ENCODE data around the gene CAPN8. TPM values are rescaled to one million over a fixed set of nuclear protein-coding genes. Genes with fewer than 3 reads are reported as not detected.

The CAPN8 gene
- total RNA-seq, 1 donor, result not detected

- Histone ChIP-seq H3K79me2 (ENCODE audit: insufficient read depth, low read length) (peaks cover 20% of the 10 kb centered on the region), H3K4me3 (ENCODE audit: insufficient read depth, low read length) (no peak overlapping the region), H2AFZ (ENCODE audit: low read length) (no peak overlapping the region), H3K4me1 (ENCODE audit: insufficient read depth, low read length) (peaks cover 57% of the 10 kb centered on the region), H3K4me2 (ENCODE audit: insufficient read depth, low read length) (no peak overlapping the region), H3K27ac (ENCODE audit: low read depth, low read length) (no peak overlapping the region), H3K9me3 (ENCODE audit: low read depth, low read length) (no peaks in the 10 kb centered on the region), H3K27me3 (ENCODE audit: insufficient read depth, low read length) (no peaks in the 10 kb centered on the region), H4K20me1 (ENCODE audit: insufficient read depth, low read length) (peaks cover 3% of the 10 kb centered on the region), H3K36me3 (ENCODE audit: insufficient read depth, low read length) (no peaks in the 10 kb centered on the region)
- no peak for TF ChIP-seq CTCF (IDR thresholded peaks at IDR 0.05; ENCODE audit: extremely low read depth, low read depth, low read length)
- no peak for DNase-seq (ENCODE audit: insufficient read length, low spot score, missing footprints)
Observed at GRCh38 chr1:223708651-223709268, 43.3 kb upstream of the CAPN8 start.

GRCh38 chr1:223708001-223708359 is 42.5 kb upstream of the CAPN8 start:
- peak overlapping the region; percentile 5 for H2AFZ ChIP-seq (ENCODE audit: low read length)
- peaks cover 14% of the 10 kb centered on the region for H3K79me2 ChIP-seq (ENCODE audit: insufficient read depth, low read length)
- peak overlapping the region; percentile 3 for H3K4me3 ChIP-seq (ENCODE audit: insufficient read depth, low read length)
- H4K20me1 ChIP-seq (ENCODE audit: insufficient read depth, low read length), result no peaks in the 10 kb centered on the region
- no peaks in the 10 kb centered on the region for H3K27me3 ChIP-seq (ENCODE audit: insufficient read depth, low read length)
- H3K4me2 ChIP-seq (ENCODE audit: insufficient read depth, low read length), result peak overlapping the region; percentile 62
- no peaks in the 10 kb centered on the region for H3K9me3 ChIP-seq (ENCODE audit: low read depth, low read length)
- TF ChIP-seq CTCF (IDR thresholded peaks at IDR 0.05; ENCODE audit: extremely low read depth, low read depth, low read length), result no peak
- H3K4me1 ChIP-seq (ENCODE audit: insufficient read depth, low read length), result peaks cover 60% of the 10 kb centered on the region
- H3K36me3 ChIP-seq (ENCODE audit: insufficient read depth, low read length), result no peaks in the 10 kb centered on the region
- peak; percentile 37 for DNase-seq (ENCODE audit: insufficient read length, low spot score, missing footprints)
- peak overlapping the region; percentile 78 for H3K27ac ChIP-seq (ENCODE audit: low read depth, low read length)

- Histone ChIP-seq H4K20me1 (ENCODE audit: insufficient read depth, low read length) (no peaks in the 10 kb centered on the region), H3K4me1 (ENCODE audit: insufficient read depth, low read length) (peaks cover 65% of the 10 kb centered on the region), H3K9me3 (ENCODE audit: low read depth, low read length) (no peaks in the 10 kb centered on the region), H3K4me3 (ENCODE audit: insufficient read depth, low read length) (peak overlapping the region; percentile 3), H3K27ac (ENCODE audit: low read depth, low read length) (peak overlapping the region; percentile 78), H3K79me2 (ENCODE audit: insufficient read depth, low read length) (peaks cover 8% of the 10 kb centered on the region), H2AFZ (ENCODE audit: low read length) (peak overlapping the region; percentile 5), H3K27me3 (ENCODE audit: insufficient read depth, low read length) (no peaks in the 10 kb centered on the region), H3K4me2 (ENCODE audit: insufficient read depth, low read length) (peak overlapping the region; percentile 62), H3K36me3 (ENCODE audit: insufficient read depth, low read length) (no peaks in the 10 kb centered on the region)
- peak; percentile 97 for DNase-seq (ENCODE audit: insufficient read length, low spot score, missing footprints)
- no peak for TF ChIP-seq CTCF (IDR thresholded peaks at IDR 0.05; ENCODE audit: extremely low read depth, low read depth, low read length)
Observed at GRCh38 chr1:223707256-223708000, 41.9 kb upstream of the CAPN8 start.

All from osteoblast (primary cell).